DMS79 treated with DMSO at 0.1 percent for 48 hours (cell line): ENCODE results near the gene ARPC2.

Source experiments
- DNase-seq: peaks from one replicate; lab custom pipeline; 2025; lab: John Stamatoyannopoulos, UW

The ARPC2 gene

GRCh38 chr2:218217360-218218267 lies 625 bp downstream of the ARPC2 start:
- peak; percentile 12 for DNase-seq

GRCh38 chr2:218218268-218219185 lies 1.5 kb downstream of the ARPC2 start:
- DNase-seq = no peak

DNA sequence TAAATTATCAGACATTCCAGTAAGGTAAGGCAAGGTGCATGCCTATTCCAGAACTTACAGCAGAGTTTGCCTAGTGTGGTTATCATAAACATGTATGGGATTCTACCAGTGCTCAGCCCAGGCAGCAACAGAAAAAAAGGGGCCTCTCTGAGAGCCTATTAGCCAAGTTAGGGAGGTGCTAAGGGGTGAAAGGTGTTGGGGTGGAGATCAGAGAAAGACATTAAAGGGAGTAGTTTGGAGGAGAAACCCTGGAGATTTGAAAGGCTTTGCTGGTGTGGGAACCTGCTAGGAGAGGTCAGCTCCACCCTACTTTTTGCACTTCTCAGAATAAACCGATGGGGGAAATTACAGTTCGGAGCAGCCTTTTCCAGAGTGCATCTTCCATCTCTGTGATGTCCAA lies 2.9 kb downstream of the ARPC2 start:
- no peak for DNase-seq

- DNase-seq = no peak
Measured at GRCh38 chr2:218221000-218221399, 4.0 kb downstream of the ARPC2 start.

DNA sequence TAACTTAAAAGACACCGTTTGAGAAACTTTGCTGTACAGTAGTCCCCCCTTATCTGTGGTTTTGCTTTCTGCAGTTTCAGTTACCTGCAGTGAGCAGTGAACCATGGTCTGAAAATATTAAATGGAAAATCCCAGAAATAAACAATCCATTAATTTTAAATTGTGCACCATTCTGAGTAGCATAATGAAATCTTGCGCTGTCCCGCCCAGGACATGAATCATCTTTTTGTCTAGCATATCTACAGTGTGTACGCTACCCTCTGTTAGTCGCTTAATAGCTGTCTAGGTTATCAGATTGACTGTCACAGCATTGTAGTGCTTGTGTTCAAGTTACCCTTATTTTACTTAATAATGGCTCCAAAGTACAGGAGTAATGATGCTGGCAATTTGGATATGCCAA lies 6.1 kb downstream of the ARPC2 start:
- DNase-seq = no peak

DNA sequence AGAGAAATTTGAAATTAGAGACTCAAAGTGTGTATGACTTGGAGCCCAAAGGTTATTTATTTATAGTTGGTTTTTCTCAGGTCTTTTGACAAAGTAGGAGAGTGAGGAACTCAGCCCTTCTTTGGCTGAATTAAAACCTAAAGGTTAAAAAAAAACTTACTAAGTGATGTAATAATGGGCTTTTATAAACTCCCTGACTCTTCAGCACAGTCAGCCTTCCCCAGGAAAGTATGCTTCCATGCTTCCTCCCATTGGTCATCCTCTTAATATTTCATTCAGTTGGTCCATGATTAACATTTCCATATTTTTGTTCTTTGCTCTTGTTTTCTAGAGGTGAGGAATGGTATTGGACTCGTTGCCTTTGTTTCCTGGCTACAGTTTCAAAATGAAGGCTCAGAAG lies 7.2 kb downstream of the ARPC2 start:
- DNase-seq = no peak

- no peak for DNase-seq
Measured at GRCh38 chr2:218226903-218227302, 9.9 kb downstream of the ARPC2 start.

DNA sequence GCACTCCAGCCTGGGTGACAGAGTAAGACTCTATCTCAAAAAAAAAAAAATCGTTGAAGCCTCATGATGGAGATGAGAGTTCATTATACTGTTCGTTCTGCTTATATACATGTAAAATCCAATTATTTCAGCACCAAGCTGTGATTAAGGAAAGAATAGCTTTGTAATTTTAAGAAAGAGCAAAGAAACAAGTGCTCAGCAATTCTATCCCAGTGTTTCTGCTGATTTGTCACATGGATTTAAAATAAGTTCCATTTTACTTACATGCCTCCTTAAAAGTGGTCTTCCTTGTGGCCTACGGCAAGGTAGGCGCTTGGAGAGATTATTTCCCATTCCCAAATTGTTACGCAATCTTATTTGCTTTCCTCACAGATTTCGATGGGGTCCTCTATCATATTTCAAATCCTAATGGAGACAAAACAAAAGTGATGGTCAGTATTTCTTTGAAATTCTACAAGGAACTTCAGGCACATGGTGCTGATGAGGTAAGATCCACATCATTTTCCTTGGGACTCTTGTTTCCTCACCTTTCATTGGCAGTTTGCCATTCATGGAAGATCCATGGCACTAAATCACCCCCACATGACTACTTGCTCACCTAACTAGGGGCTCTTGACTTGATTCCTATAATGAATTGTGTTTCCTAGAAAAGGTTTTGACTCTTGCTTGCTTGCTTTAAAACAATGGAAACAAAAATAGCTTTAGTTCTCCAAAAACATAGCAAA lies 11.5 kb downstream of the ARPC2 start:
- no peak for DNase-seq

GRCh38 chr2:218229239-218229638 lies 12.2 kb downstream of the ARPC2 start:
- DNase-seq = no peak

GRCh38 chr2:218229851-218230250 lies 12.9 kb downstream of the ARPC2 start:
- DNase-seq = no peak

GRCh38 chr2:218230882-218231281 lies 13.9 kb downstream of the ARPC2 start:
- DNase-seq = no peak

GRCh38 chr2:218233543-218233942 lies 16.6 kb downstream of the ARPC2 start:
- no peak for DNase-seq

GRCh38 chr2:218234521-218234920 lies 17.5 kb downstream of the ARPC2 start:
- DNase-seq = no peak

DNA sequence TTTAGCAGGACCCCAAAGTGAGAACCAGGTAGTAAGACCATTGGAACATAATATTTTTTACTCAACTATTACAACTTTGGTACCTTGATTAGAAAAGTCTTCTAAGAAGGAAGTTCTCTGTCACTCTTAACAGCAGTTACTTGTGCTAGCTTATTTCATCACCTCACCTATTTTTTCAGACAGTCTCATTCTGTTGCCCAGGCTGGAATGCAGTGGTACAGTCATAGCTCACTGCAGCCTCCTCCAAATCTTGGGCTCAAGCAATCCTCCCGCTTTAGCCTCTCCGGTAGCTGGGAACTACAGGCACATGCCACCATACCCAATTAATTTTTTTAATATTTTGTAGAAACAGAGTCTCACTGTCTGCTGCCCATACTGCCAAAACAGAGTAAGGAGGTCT lies 18.0 kb downstream of the ARPC2 start:
- no peak for DNase-seq

GRCh38 chr2:218236829-218237228 lies 19.8 kb downstream of the ARPC2 start:
- DNase-seq = no peak

DNA sequence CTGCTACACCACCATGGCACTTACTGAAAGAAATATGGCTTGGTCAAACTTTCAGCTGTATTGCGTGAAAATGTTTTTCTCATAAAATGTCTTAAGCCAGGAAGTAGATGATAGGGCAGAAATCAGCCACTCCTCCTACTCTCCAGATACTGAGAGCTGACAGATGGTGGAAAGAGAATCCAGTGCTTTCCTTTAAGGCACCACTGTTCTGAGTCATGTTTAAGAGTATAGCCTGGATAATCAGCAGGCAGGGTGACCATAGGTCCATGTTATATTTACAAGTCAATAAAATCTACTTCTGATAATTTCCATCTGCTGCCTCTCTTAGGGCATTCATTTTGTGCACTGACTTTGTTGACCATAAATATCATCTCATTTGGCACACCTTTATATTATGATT lies 21.9 kb downstream of the ARPC2 start:
- DNase-seq = no peak

- DNase-seq = no peak
Measured at GRCh38 chr2:218244204-218244603, 27.2 kb downstream of the ARPC2 start.

- DNase-seq = no peak
Measured at GRCh38 chr2:218244665-218245064, 27.7 kb downstream of the ARPC2 start.

GRCh38 chr2:218245214-218245613 lies 28.2 kb downstream of the ARPC2 start:
- DNase-seq = peak; percentile 28

DNA sequence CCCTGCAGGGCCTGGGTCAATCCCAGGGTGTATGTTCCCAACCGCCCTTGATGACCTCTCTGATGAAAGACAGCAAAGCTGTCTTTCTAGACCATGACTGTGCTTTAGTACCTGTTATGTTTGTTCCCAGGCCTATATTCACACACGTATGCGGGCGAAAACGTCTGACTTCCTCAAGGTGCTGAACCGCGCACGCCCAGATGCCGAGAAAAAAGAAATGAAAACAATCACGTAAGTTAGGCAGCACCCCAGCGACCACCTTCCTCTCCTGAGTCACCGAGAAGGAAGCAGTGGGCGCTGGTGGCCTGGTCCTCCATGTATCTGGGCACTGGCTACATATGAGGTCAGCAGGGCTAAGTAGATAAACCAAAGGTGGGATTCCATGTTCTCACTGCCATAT lies 32.7 kb downstream of the ARPC2 start:
- DNase-seq = no peak

DNA sequence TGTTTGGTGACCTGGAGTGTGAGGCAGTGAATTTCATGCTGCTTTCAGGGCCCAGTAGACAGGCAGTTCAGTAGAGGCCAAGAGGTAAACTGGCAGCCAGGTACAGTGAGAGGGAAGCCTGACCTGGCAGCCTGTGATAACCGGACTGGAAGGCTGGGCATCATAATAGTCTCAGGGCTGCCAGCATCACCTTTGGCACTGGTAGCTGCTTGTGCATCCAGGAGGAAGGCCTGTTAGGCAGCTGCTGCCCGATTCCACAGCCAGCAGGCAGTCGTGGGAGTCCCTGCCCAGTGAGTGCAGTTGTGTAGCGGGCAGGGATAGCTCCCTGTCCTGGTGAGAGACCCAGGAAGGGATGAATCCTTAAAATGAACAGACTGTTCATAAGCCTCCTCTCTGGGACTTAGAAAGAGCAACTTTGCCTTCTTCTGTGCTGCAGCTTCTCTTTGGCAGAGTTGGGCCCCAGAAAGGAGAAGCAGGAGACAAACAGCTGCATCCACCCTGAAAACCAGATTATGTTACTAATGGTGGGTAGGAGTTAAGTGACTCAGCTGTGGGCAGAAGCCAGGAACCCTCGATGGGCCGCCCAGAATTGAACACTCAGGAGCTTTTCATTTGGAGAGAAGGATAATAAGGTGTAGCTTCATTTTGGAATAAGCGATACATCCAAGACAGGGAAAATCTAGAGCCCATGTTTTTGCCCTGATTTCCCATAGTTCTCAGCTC lies 35.7 kb downstream of the ARPC2 start:
- no peak for DNase-seq

- DNase-seq = no peak
Measured at GRCh38 chr2:218253232-218253625, 36.2 kb downstream of the ARPC2 start.
